ENCODE data around the gene MED7. TPM values are rescaled to one million over a fixed set of nuclear protein-coding genes. Genes with fewer than 3 reads are reported as not detected.

Gene MED7
- total and polyA plus RNA-seq, 2 of the 13 experiments (the other 11 are each of a cell fraction or from before 2014, with no cell fraction given): 9.2 to 9.4 TPM

DNA sequence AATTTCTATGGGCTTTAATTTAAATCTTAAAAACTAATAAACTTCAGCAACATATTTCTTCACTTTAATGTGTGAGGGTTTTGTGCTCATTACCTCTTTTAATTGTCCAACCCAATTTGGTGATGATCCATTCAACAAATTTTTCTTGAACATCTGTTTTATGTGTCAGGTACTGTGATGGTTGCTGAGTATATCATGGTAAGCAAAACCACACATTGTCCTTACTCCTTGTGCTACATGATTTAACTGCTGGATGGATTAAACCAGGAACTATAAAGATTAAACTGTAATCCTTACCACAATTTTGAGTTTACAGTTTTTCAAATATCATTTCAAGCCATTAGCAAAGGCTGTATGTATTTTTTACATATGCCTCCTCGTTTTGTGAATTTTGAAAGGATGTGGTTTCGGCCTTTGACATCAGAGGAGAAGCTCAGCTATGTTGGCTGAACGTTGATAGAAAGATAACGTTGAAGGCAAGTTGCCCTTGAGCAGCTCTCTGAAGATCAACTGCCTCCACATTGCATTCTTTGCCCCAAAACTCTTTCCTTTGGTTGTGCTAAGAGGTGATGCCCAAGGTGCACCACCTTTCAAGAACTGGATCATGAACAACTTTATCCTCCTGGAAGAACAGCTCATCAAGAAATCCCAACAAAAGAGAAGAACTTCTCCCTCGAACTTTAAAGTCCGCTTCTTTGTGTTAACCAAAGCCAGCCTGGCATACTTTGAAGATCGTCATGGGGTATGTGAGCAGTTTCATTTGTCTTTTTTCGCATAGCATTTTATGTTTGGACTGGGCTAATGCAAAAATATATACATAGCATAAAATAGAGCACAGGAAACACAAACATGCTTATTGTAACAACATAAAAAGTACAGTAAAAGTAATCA lies 38.0 kb upstream of the MED7 start, which contains the start of gene ITK:
Gene ITK, plus strand, starts transcription at position 467 of the 891 bp plus-strand sequence. Its CDS starts 138 bp downstream, at position 605.
- no peak for FAIRE-seq
- Histone ChIP-seq H3K36me3 (replicated peaks in 1 of 2; ENCODE audit: control insufficient read depth in 1 of 2, insufficient read depth in 2 of 2, low read length in 2 of 2) (no peaks in the 10 kb centered on the region), H4K20me1 (ENCODE audit: insufficient read depth, low read length) (no peaks in the 10 kb centered on the region), H3K4me2 (ENCODE audit: low read depth, low read length) (no peak within 1 kb of the TSS), H3K9ac (ENCODE audit: insufficient read depth, low read depth, low read length) (no peak within 1 kb of the TSS), H3K4me3 (replicated peaks in 1 of 3; ENCODE audit: insufficient read depth in 1 of 3, low read depth in 2 of 3, low read length in 3 of 3) (no peak within 1 kb of the TSS), H3K4me1 (ENCODE audit: insufficient read depth, low read length) (no peaks in the 10 kb centered on the region), H2AFZ (ENCODE audit: low read length) (no peak within 1 kb of the TSS), H3K27ac (ENCODE audit: extremely low read length, insufficient read depth, low read length) (no peak within 1 kb of the TSS), H3K9me3 (ENCODE audit: low read length) (no peaks in the 10 kb centered on the region), H3K27me3 (ENCODE audit: control insufficient read depth in 1 of 2, insufficient read depth in 2 of 2, low read length in 2 of 2) (peaks cover 0 to 6% of the 10 kb centered on the region in 2 experiments; a peak in 1 of 5 replicates), H3K79me2 (ENCODE audit: insufficient read depth, low read length) (no peaks in the 10 kb centered on the region)
- POLR2A ChIA-PET: no interaction called here
- no peak for ATAC-seq
- CTCF ChIA-PET (ENCODE audit: low intra/inter-chr PET ratio, low total read pairs): no interaction called here
- WGBS (ENCODE audit: low lambda C conversion rate): 10% methylated on average over 8 of the region's 8 CpGs
- DNase-seq (ENCODE audit: low spot score): no peak
- no TSS peak for BruUV-seq (replicated peaks)
- intact Hi-C loops (cut with micrococcal nuclease; ENCODE audit: unreplicated experiment) (no loop called here), in situ Hi-C loops (cut with HindIII; ENCODE audit: extremely low pct_ligation_motif_present, low pct_unique_long_range_greater_than_20kb) (no loop called here)
- TF ChIP-seq ZNF34 (CRISPR knock-in tag; IDR thresholded peaks at IDR 0.05; ENCODE audit: borderline replicate concordance) (no peak), TBX2 (CRISPR knock-in tag; IDR thresholded peaks at IDR 0.05; ENCODE audit: borderline replicate concordance) (no peak), SNAPC5 (CRISPR knock-in tag; IDR thresholded peaks at IDR 0.05; ENCODE audit: borderline replicate concordance) (no peak), ZBTB8A (CRISPR knock-in tag; IDR thresholded peaks at IDR 0.05; ENCODE audit: borderline replicate concordance, low read depth) (no peak), ZNF670 (CRISPR knock-in tag; IDR thresholded peaks at IDR 0.05; ENCODE audit: borderline replicate concordance) (no peak), ZFP91 (CRISPR knock-in tag; IDR thresholded peaks at IDR 0.05; ENCODE audit: borderline replicate concordance) (no peak), GATA4 (IDR thresholded peaks at IDR 0.05; ENCODE audit: borderline replicate concordance, low read depth) (no peak), CENPT (CRISPR knock-in tag; IDR thresholded peaks at IDR 0.05; ENCODE audit: low read depth) (no peak), ZNF326 (CRISPR knock-in tag; IDR thresholded peaks at IDR 0.05; ENCODE audit: borderline replicate concordance) (no peak), ZNF747 (CRISPR knock-in tag; IDR thresholded peaks at IDR 0.05; ENCODE audit: borderline replicate concordance) (no peak), FOSL1 (CRISPR knock-in tag; IDR thresholded peaks at IDR 0.05; ENCODE audit: borderline replicate concordance) (no peak), ZNF781 (CRISPR knock-in tag; IDR thresholded peaks at IDR 0.05; ENCODE audit: borderline replicate concordance, not compliant biosample characterization) (no peak), HOXA9 (CRISPR knock-in tag; IDR thresholded peaks at IDR 0.05; ENCODE audit: borderline replicate concordance) (no peak), ZNF7 (CRISPR knock-in tag; IDR thresholded peaks at IDR 0.05) (no peak)
- TF ChIP-seq, protein P1, sequence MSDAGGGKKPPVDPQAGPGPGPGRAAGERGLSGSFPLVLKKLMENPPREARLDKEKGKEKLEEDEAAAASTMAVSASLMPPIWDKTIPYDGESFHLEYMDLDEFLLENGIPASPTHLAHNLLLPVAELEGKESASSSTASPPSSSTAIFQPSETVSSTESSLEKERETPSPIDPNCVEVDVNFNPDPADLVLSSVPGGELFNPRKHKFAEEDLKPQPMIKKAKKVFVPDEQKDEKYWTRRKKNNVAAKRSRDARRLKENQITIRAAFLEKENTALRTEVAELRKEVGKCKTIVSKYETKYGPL (CRISPR knock-in tag; IDR thresholded peaks at IDR 0.05): no peak
- TF ChIP-seq, protein P2, sequence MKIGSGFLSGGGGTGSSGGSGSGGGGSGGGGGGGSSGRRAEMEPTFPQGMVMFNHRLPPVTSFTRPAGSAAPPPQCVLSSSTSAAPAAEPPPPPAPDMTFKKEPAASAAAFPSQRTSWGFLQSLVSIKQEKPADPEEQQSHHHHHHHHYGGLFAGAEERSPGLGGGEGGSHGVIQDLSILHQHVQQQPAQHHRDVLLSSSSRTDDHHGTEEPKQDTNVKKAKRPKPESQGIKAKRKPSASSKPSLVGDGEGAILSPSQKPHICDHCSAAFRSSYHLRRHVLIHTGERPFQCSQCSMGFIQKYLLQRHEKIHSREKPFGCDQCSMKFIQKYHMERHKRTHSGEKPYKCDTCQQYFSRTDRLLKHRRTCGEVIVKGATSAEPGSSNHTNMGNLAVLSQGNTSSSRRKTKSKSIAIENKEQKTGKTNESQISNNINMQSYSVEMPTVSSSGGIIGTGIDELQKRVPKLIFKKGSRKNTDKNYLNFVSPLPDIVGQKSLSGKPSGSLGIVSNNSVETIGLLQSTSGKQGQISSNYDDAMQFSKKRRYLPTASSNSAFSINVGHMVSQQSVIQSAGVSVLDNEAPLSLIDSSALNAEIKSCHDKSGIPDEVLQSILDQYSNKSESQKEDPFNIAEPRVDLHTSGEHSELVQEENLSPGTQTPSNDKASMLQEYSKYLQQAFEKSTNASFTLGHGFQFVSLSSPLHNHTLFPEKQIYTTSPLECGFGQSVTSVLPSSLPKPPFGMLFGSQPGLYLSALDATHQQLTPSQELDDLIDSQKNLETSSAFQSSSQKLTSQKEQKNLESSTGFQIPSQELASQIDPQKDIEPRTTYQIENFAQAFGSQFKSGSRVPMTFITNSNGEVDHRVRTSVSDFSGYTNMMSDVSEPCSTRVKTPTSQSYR (CRISPR knock-in tag; IDR thresholded peaks at IDR 0.05; ENCODE audit: borderline replicate concordance): no peak
